ENCODE measurements around the gene RFTN1. TPM values are rescaled to one million over a fixed set of nuclear protein-coding genes. Genes with fewer than 3 reads are reported as not detected.
A peak's percentile ranks its signal among the peaks of the same experiment; 100 is the strongest.

RFTN1 gene
- total and polyA plus RNA-seq, 2 of the 8 experiments (the other 6 are each of a cell fraction or from before 2014, with no cell fraction given), result 4.6 to 6.7 TPM

GRCh38 chr3:16550676-16551341 is 37.3 kb upstream of the RFTN1 start (continued):
- TF ChIP-seq CBX8 (IDR thresholded peaks at IDR 0.05; ENCODE audit: borderline replicate concordance, low read depth, low read length) (no peak), SP4 (IDR thresholded peaks at IDR 0.05; ENCODE audit: low read length) (no peak), E2F6 (IDR thresholded peaks at IDR 0.05) (no peak), EP300 (IDR thresholded peaks at IDR 0.05; ENCODE audit: borderline replicate concordance in 1 of 2, low read depth in 2 of 2, low read length in 2 of 2) (0 out of 3 replicates have a peak, but pooled peaks of 1 of the 2 experiments have one; percentile 13), SUZ12 (IDR thresholded peaks at IDR 0.05; ENCODE audit: low read length) (no peak), CHD2 (IDR thresholded peaks at IDR 0.05; ENCODE audit: low read length) (no peak), CTBP2 (IDR thresholded peaks at IDR 0.05; ENCODE audit: borderline replicate concordance, insufficient read depth, insufficient read length, low read length) (no peak), JUND (IDR thresholded peaks at IDR 0.05; ENCODE audit: low read length) (peak; percentile 57; the same call in 1 of the 2 replicates), HDAC2 (IDR thresholded peaks at IDR 0.05; ENCODE audit: borderline replicate concordance in 1 of 2, low read depth in 2 of 2, low read length in 2 of 2) (no peak), GTF2F1 (IDR thresholded peaks at IDR 0.05; ENCODE audit: borderline replicate concordance, low read depth, low read length) (no peak), CREB1 (IDR thresholded peaks at IDR 0.05) (no peak), BRCA1 (IDR thresholded peaks at IDR 0.05; ENCODE audit: low read depth, low read length) (no peak), ATF3 (IDR thresholded peaks at IDR 0.05; ENCODE audit: insufficient read depth, low read depth, low read length) (peak; percentile 80), ZNF274 (IDR thresholded peaks at IDR 0.05; ENCODE audit: borderline replicate concordance, extremely low read depth, low read length) (no peak), POLR2AphosphoS5 (IDR thresholded peaks at IDR 0.05; ENCODE audit: low read depth, low read length) (peak; percentile 49; the same call in 1 of the 2 replicates), TAF1 (IDR thresholded peaks at IDR 0.05; ENCODE audit: low read depth, low read length) (peak; percentile 62; the same call in 1 of the 2 replicates), SP2 (IDR thresholded peaks at IDR 0.05; ENCODE audit: low read length) (no peak), KDM4A (IDR thresholded peaks at IDR 0.05; ENCODE audit: low read depth, low read length, severe bottlenecking) (no peak), BACH1 (IDR thresholded peaks at IDR 0.05; ENCODE audit: low read length) (no peak), TBP (IDR thresholded peaks at IDR 0.05; ENCODE audit: low read depth, low read length) (no peak), SIRT6 (IDR thresholded peaks at IDR 0.05; ENCODE audit: low read length) (no peak), TCF12 (IDR thresholded peaks at IDR 0.05; ENCODE audit: low read depth, low read length) (no peak), SIX5 (IDR thresholded peaks at IDR 0.05; ENCODE audit: low read depth, low read length) (no peak), KDM1A (IDR thresholded peaks at IDR 0.05; ENCODE audit: borderline replicate concordance, low read length) (peak; percentile 51)

Data from H1 (cell line).